ENCODE data around the gene SEMA4A. TPM values are rescaled to one million over a fixed set of nuclear protein-coding genes. Genes with fewer than 3 reads are reported as not detected.

SEMA4A gene
- total RNA-seq, 1 donor from 2014 or later: 4.2 TPM

- no peaks in the 10 kb centered on the region for H3K27me3 ChIP-seq (ENCODE audit: control insufficient read depth in 3 of 3, insufficient read depth in 3 of 3, low read length in 3 of 3)
These were observed 40.3 kb downstream of the SEMA4A start, which contains the start of gene SLC25A44 for GRCh38 chr1:156193488-156194299. SLC25A44 (plus strand) TSS chr1:156194104; CDS start chr1:156199848, 5,744 bp downstream.

GRCh38 chr1:156194300-156194652 lies 40.9 kb downstream of the SEMA4A start:
- Histone ChIP-seq H3K4me3 (ENCODE audit: low read length in 3 of 3) (peak overlapping the region; percentile 93 to 99 (median 97)), H3K9ac (ENCODE audit: low read depth in 1 of 3, low read length in 3 of 3) (peak overlapping the region; percentile 88 to 93 (median 93)), H3K36me3 (ENCODE audit: control insufficient read depth in 3 of 3, insufficient read depth in 3 of 3, low read length in 3 of 3) (peaks cover 2 to 15% (median 6%) of the 10 kb centered on the region in 3 donors), H3K27ac (ENCODE audit: low read depth, low read length) (peak overlapping the region; percentile 84), H3K27me3 (ENCODE audit: control insufficient read depth in 3 of 3, insufficient read depth in 3 of 3, low read length in 3 of 3) (no peaks in the 10 kb centered on the region), H3K4me1 (ENCODE audit: control insufficient read depth in 3 of 3, insufficient read depth in 3 of 3, low read length in 3 of 3) (peaks cover 24 to 29% (median 28%) of the 10 kb centered on the region in 3 donors), H3K9me3 (ENCODE audit: control insufficient read depth in 3 of 3, low read length in 3 of 3) (no peaks in the 10 kb centered on the region)

More at GRCh38 chr1:156193488-156194299, 40.3 kb downstream of the SEMA4A start, which contains the start of gene SLC25A44:
- Histone ChIP-seq H3K4me1 (ENCODE audit: control insufficient read depth in 3 of 3, insufficient read depth in 3 of 3, low read length in 3 of 3) (peaks cover 24 to 28% (median 28%) of the 10 kb centered on the region in 3 donors), H3K9me3 (ENCODE audit: control insufficient read depth in 3 of 3, low read length in 3 of 3) (no peaks in the 10 kb centered on the region), H3K36me3 (ENCODE audit: control insufficient read depth in 3 of 3, insufficient read depth in 3 of 3, low read length in 3 of 3) (peaks cover 0 to 12% (median 6%) of the 10 kb centered on the region in 3 donors), H3K4me3 (ENCODE audit: low read length in 3 of 3) (peak within 1 kb of the TSS; percentile 93 to 99 (median 97)), H3K9ac (ENCODE audit: low read depth in 1 of 3, low read length in 3 of 3) (peak within 1 kb of the TSS; percentile 88 to 93 (median 93)), H3K27ac (ENCODE audit: low read depth, low read length) (peak within 1 kb of the TSS; percentile 84)

- H3K27ac ChIP-seq (ENCODE audit: low read depth, low read length): no peak overlapping the region
- H3K4me3 ChIP-seq (ENCODE audit: low read length in 3 of 3): no peak overlapping the region
- H3K36me3 ChIP-seq (ENCODE audit: control insufficient read depth in 3 of 3, insufficient read depth in 3 of 3, low read length in 3 of 3): peaks cover 8 to 25% (median 18%) of the 10 kb centered on the region in 3 donors
- H3K9ac ChIP-seq (ENCODE audit: low read depth in 1 of 3, low read length in 3 of 3): peak overlapping the region in 1 of 3 donors; percentile 2
- no peaks in the 10 kb centered on the region for H3K27me3 ChIP-seq (ENCODE audit: control insufficient read depth in 3 of 3, insufficient read depth in 3 of 3, low read length in 3 of 3)
- H3K4me1 ChIP-seq (ENCODE audit: control insufficient read depth in 3 of 3, insufficient read depth in 3 of 3, low read length in 3 of 3): peaks cover 24 to 32% (median 28%) of the 10 kb centered on the region in 3 donors
- no peaks in the 10 kb centered on the region for H3K9me3 ChIP-seq (ENCODE audit: control insufficient read depth in 3 of 3, low read length in 3 of 3)
These were observed 42.5 kb downstream of the SEMA4A start for GRCh38 chr1:156195853-156196252.

- Histone ChIP-seq H3K27me3 (ENCODE audit: control insufficient read depth in 3 of 3, insufficient read depth in 3 of 3, low read length in 3 of 3) (no peaks in the 10 kb centered on the region), H3K9me3 (ENCODE audit: control insufficient read depth in 3 of 3, low read length in 3 of 3) (no peaks in the 10 kb centered on the region), H3K27ac (ENCODE audit: low read depth, low read length) (no peak overlapping the region), H3K9ac (ENCODE audit: low read depth in 1 of 3, low read length in 3 of 3) (peak overlapping the region in 2 of 3 donors; percentile 2 to 50), H3K36me3 (ENCODE audit: control insufficient read depth in 3 of 3, insufficient read depth in 3 of 3, low read length in 3 of 3) (peaks cover 8 to 28% (median 18%) of the 10 kb centered on the region in 3 donors), H3K4me3 (ENCODE audit: low read length in 3 of 3) (no peak overlapping the region), H3K4me1 (ENCODE audit: control insufficient read depth in 3 of 3, insufficient read depth in 3 of 3, low read length in 3 of 3) (peaks cover 24 to 32% (median 28%) of the 10 kb centered on the region in 3 donors)
These were observed 43.1 kb downstream of the SEMA4A start for GRCh38 chr1:156196445-156196844.

GRCh38 chr1:156198831-156199349 lies 45.5 kb downstream of the SEMA4A start:
- H3K36me3 ChIP-seq (ENCODE audit: control insufficient read depth in 3 of 3, insufficient read depth in 3 of 3, low read length in 3 of 3): peaks cover 8 to 34% (median 29%) of the 10 kb centered on the region in 3 donors
- no peak overlapping the region for H3K27ac ChIP-seq (ENCODE audit: low read depth, low read length)
- H3K9ac ChIP-seq (ENCODE audit: low read depth in 1 of 3, low read length in 3 of 3): peak overlapping the region in 1 of 3 donors; percentile 28
- no peaks in the 10 kb centered on the region for H3K27me3 ChIP-seq (ENCODE audit: control insufficient read depth in 3 of 3, insufficient read depth in 3 of 3, low read length in 3 of 3)
- no peaks in the 10 kb centered on the region for H3K9me3 ChIP-seq (ENCODE audit: control insufficient read depth in 3 of 3, low read length in 3 of 3)
- H3K4me1 ChIP-seq (ENCODE audit: control insufficient read depth in 3 of 3, insufficient read depth in 3 of 3, low read length in 3 of 3): peaks cover 23 to 29% (median 29%) of the 10 kb centered on the region in 3 donors
- H3K4me3 ChIP-seq (ENCODE audit: low read length in 3 of 3): no peak overlapping the region

GRCh38 chr1:156200044-156200443 lies 46.7 kb downstream of the SEMA4A start:
- Histone ChIP-seq H3K9ac (ENCODE audit: low read depth in 1 of 3, low read length in 3 of 3) (no peak overlapping the region), H3K9me3 (ENCODE audit: control insufficient read depth in 3 of 3, low read length in 3 of 3) (no peaks in the 10 kb centered on the region), H3K27ac (ENCODE audit: low read depth, low read length) (no peak overlapping the region), H3K4me1 (ENCODE audit: control insufficient read depth in 3 of 3, insufficient read depth in 3 of 3, low read length in 3 of 3) (peaks cover 14 to 21% (median 18%) of the 10 kb centered on the region in 3 donors), H3K4me3 (ENCODE audit: low read length in 3 of 3) (no peak overlapping the region), H3K27me3 (ENCODE audit: control insufficient read depth in 3 of 3, insufficient read depth in 3 of 3, low read length in 3 of 3) (no peaks in the 10 kb centered on the region), H3K36me3 (ENCODE audit: control insufficient read depth in 3 of 3, insufficient read depth in 3 of 3, low read length in 3 of 3) (peaks cover 8 to 34% (median 29%) of the 10 kb centered on the region in 3 donors)

GRCh38 chr1:156203331-156203730 lies 49.9 kb downstream of the SEMA4A start:
- H3K4me1 ChIP-seq (ENCODE audit: control insufficient read depth in 3 of 3, insufficient read depth in 3 of 3, low read length in 3 of 3): peaks cover 0 to 6% (median 3%) of the 10 kb centered on the region in 3 donors
- no peak overlapping the region for H3K4me3 ChIP-seq (ENCODE audit: low read length in 3 of 3)
- no peak overlapping the region for H3K9ac ChIP-seq (ENCODE audit: low read depth in 1 of 3, low read length in 3 of 3)
- no peak overlapping the region for H3K27ac ChIP-seq (ENCODE audit: low read depth, low read length)
- H3K9me3 ChIP-seq (ENCODE audit: control insufficient read depth in 3 of 3, low read length in 3 of 3): no peaks in the 10 kb centered on the region
- peaks cover 21 to 35% (median 34%) of the 10 kb centered on the region in 3 donors for H3K36me3 ChIP-seq (ENCODE audit: control insufficient read depth in 3 of 3, insufficient read depth in 3 of 3, low read length in 3 of 3)
- H3K27me3 ChIP-seq (ENCODE audit: control insufficient read depth in 3 of 3, insufficient read depth in 3 of 3, low read length in 3 of 3): no peaks in the 10 kb centered on the region

GRCh38 chr1:156204686-156205085 lies 51.3 kb downstream of the SEMA4A start:
- Histone ChIP-seq H3K4me1 (ENCODE audit: control insufficient read depth in 3 of 3, insufficient read depth in 3 of 3, low read length in 3 of 3) (peaks cover 0 to 6% (median 0%) of the 10 kb centered on the region in 3 donors), H3K9me3 (ENCODE audit: control insufficient read depth in 3 of 3, low read length in 3 of 3) (no peaks in the 10 kb centered on the region), H3K27ac (ENCODE audit: low read depth, low read length) (no peak overlapping the region), H3K36me3 (ENCODE audit: control insufficient read depth in 3 of 3, insufficient read depth in 3 of 3, low read length in 3 of 3) (peaks cover 21 to 35% (median 31%) of the 10 kb centered on the region in 3 donors), H3K27me3 (ENCODE audit: control insufficient read depth in 3 of 3, insufficient read depth in 3 of 3, low read length in 3 of 3) (no peaks in the 10 kb centered on the region), H3K4me3 (ENCODE audit: low read length in 3 of 3) (no peak overlapping the region), H3K9ac (ENCODE audit: low read depth in 1 of 3, low read length in 3 of 3) (no peak overlapping the region)

GRCh38 chr1:156211243-156211642 lies 57.9 kb downstream of the SEMA4A start:
- Histone ChIP-seq H3K27ac (ENCODE audit: low read depth, low read length) (no peak overlapping the region), H3K9me3 (ENCODE audit: control insufficient read depth in 3 of 3, low read length in 3 of 3) (no peaks in the 10 kb centered on the region), H3K4me3 (ENCODE audit: low read length in 3 of 3) (no peak overlapping the region), H3K27me3 (ENCODE audit: control insufficient read depth in 3 of 3, insufficient read depth in 3 of 3, low read length in 3 of 3) (no peaks in the 10 kb centered on the region), H3K4me1 (ENCODE audit: control insufficient read depth in 3 of 3, insufficient read depth in 3 of 3, low read length in 3 of 3) (peaks cover 13 to 22% (median 15%) of the 10 kb centered on the region in 3 donors), H3K9ac (ENCODE audit: low read depth in 1 of 3, low read length in 3 of 3) (no peak overlapping the region), H3K36me3 (ENCODE audit: control insufficient read depth in 3 of 3, insufficient read depth in 3 of 3, low read length in 3 of 3) (peaks cover 24 to 30% (median 26%) of the 10 kb centered on the region in 3 donors)

GRCh38 chr1:156212130-156212529 lies 58.7 kb downstream of the SEMA4A start:
- Histone ChIP-seq H3K9ac (ENCODE audit: low read depth in 1 of 3, low read length in 3 of 3) (peak overlapping the region; percentile 92 to 99 (median 96)), H3K27ac (ENCODE audit: low read depth, low read length) (peak overlapping the region; percentile 96), H3K36me3 (ENCODE audit: control insufficient read depth in 3 of 3, insufficient read depth in 3 of 3, low read length in 3 of 3) (peaks cover 21 to 26% (median 24%) of the 10 kb centered on the region in 3 donors), H3K4me3 (ENCODE audit: low read length in 3 of 3) (peak overlapping the region; percentile 92 to 98 (median 96)), H3K9me3 (ENCODE audit: control insufficient read depth in 3 of 3, low read length in 3 of 3) (no peaks in the 10 kb centered on the region), H3K4me1 (ENCODE audit: control insufficient read depth in 3 of 3, insufficient read depth in 3 of 3, low read length in 3 of 3) (peaks cover 13 to 22% (median 15%) of the 10 kb centered on the region in 3 donors), H3K27me3 (ENCODE audit: control insufficient read depth in 3 of 3, insufficient read depth in 3 of 3, low read length in 3 of 3) (no peaks in the 10 kb centered on the region)

All from skeletal muscle tissue (tissue), 4 donors.